Ascending aorta (tissue), 2 donors: ENCODE measurements around the gene HNRNPC. TPM values are rescaled to one million over a fixed set of nuclear protein-coding genes. Genes with fewer than 3 reads are reported as not detected.
"Not testable (repeated sequence)": the region's sequence is repeated elsewhere in the genome, so short reads cannot be mapped to it uniquely, and the experiment has no call there.

Experiments
- DNase-seq, 2 donors: peaks; one replicate each; pipeline ENCODE4 v3.0.0-alpha.2; 2019; ENCODE audit warnings: low spot score in 2 of 2
- H3K27ac ChIP-seq, 2 donors: fragments of 200-600 bp; sonication (generic); one replicate each; pipeline ENCODE4 v1.5.1; 2016 to 2017; ENCODE audit warnings: mild to moderate bottlenecking in 1 of 2
- H3K27me3 ChIP-seq: fragments of 200-600 bp; sonication (generic); one replicate; pipeline ENCODE4 v1.5.1; 2017
- H3K36me3 ChIP-seq, 2 donors: fragments of 200-600 bp; sonication (generic); one replicate each; pipeline ENCODE4 v1.5.1; 2016
- H3K4me1 ChIP-seq, 2 donors: fragments of 200-600 bp; sonication (generic); one replicate each; pipeline ENCODE4 v1.5.1; 2016 to 2017; ENCODE audit warnings: mild to moderate bottlenecking in 1 of 2
- H3K4me3 ChIP-seq, 2 donors: fragments of 200-600 bp; sonication (generic); one replicate each; pipeline ENCODE4 v1.5.1; 2016 to 2017; ENCODE audit warnings: mild to moderate bottlenecking in 1 of 2
- H3K9me3 ChIP-seq, 2 donors: fragments of 200-600 bp; sonication (generic); one replicate each; pipeline ENCODE4 v1.5.1; 2016
- CTCF ChIP-seq, 3 experiments: fragments of 200-600 bp in 2 of 3; fragments of 450-650 bp in 1 of 3; sonication (generic) in 2 of 3; IDR thresholded peaks; one replicate each; pipeline ENCODE4 v1.5.1; 2016 to 2019; ENCODE audit warnings: antibody characterized with exemption in 3 of 3, mild to moderate bottlenecking in 1 of 3, moderate library complexity in 1 of 3
- intact Hi-C: fragments of 100-400 bp; cut with DNase I; formaldehyde crosslinking; loops from one replicate; pipeline ENCODE4 v1.15.1; 2023
- total RNA-seq: library from RNA; depleted of rRNA; stranded (reverse); fragments of >200 nt; gene quantifications from one replicate; pipeline ENCODE4 v1.1.0, GENCODE V29; 2016

Gene HNRNPC
- total RNA-seq, 1 donor from 2014 or later: 303 TPM

DNA sequence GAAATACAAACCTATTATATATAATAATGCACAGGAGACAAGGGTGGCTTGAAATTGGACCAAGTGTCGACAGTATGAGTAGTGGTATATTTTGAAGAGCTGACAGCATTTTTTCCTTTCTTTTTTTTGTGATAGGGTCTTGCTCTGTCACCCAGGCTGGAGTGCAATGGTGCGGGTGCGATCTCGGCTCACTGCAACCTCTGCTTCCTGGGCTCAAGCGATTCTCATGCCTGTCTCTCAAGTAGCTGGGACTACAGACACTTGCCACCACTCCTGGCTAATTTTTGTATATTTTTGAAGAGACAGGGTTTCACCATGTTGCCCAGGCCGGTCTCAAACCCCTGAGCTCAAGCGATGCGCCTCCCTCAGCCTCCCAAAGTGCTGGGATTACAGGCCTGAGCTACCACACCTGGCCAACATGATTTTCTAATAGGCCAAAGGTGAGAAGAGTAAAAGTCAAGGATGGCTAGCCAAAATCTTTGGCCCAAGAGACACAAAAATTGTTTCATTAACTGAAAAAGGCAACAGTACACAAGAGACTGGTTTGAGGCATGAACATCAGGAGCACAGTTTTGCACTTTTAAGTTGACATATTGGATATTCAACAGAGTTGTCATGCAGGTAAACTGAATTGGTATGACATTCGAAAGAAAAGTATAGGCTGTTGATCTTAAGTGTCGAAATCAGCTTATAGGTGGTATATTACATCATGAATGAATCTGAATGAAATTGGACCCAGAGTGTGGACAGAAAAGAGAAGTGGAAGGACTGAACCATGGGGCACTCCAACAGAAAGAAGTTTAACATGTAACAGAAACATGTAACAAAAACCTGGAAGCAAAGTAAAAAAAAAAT lies 12.5 kb downstream of the HNRNPC start:
- Histone ChIP-seq H3K36me3 (peaks cover 32 to 55% of the 10 kb centered on the region in 2 donors), H3K27me3 (no peaks in the 10 kb centered on the region), H3K4me3 (no peak overlapping the region), H3K27ac (no peak overlapping the region), H3K9me3 (no peaks in the 10 kb centered on the region), H3K4me1 (peaks cover 0 to 30% of the 10 kb centered on the region in 2 donors)
- no peak for TF ChIP-seq CTCF (IDR thresholded peaks at IDR 0.05)
- intact Hi-C loops: no loop called here
- no peak for DNase-seq

- H3K27me3 ChIP-seq, DNase-seq, intact Hi-C loops, H3K4me3 ChIP-seq, H3K9me3 ChIP-seq: not testable (repeated sequence)
- Histone ChIP-seq H3K36me3 (peaks cover 35 to 55% of the 10 kb centered on the region in 2 donors), H3K4me1 (peaks cover 0 to 26% of the 10 kb centered on the region in 2 donors), H3K27ac (peak overlapping the region in 1 of 2 donors; percentile 29)
These were observed 13.2 kb downstream of the HNRNPC start for GRCh38 chr14:21256102-21256447.

GRCh38 chr14:21255385-21256101 lies 13.7 kb downstream of the HNRNPC start:
- intact Hi-C loops: no loop called here
- H3K27ac ChIP-seq: peak overlapping the region in 1 of 2 donors; percentile 29
- H3K4me1 ChIP-seq: peaks cover 0 to 26% of the 10 kb centered on the region in 2 donors
- H3K36me3 ChIP-seq: peaks cover 38 to 58% of the 10 kb centered on the region in 2 donors
- no peak for TF ChIP-seq CTCF (IDR thresholded peaks at IDR 0.05)
- no peak for DNase-seq
- no peak overlapping the region for H3K4me3 ChIP-seq
- no peaks in the 10 kb centered on the region for H3K9me3 ChIP-seq
- no peaks in the 10 kb centered on the region for H3K27me3 ChIP-seq

DNA sequence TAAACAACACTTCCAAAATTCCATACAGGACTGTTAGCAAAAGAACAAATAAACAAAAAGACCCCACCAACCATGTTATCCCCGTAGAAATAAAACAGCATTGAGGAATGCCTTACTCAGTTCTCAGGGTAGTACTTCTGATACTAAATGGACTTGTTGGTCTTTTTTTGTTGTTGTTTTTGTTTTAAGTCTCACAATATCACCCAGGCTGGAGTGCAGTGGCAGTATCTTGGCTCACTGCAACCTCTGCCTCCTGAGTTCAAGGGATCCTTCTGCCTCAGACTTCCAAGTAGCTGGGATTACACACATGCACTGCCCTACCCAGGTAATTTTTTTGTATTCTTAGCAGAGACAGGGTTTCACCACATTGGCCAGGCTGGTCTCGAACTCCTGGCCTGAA lies 17.1 kb downstream of the HNRNPC start:
- no peaks in the 10 kb centered on the region for H3K27me3 ChIP-seq
- no peak overlapping the region for H3K27ac ChIP-seq
- no peak for TF ChIP-seq CTCF (IDR thresholded peaks at IDR 0.05)
- no peaks in the 10 kb centered on the region for H3K9me3 ChIP-seq
- H3K36me3 ChIP-seq: peaks cover 42 to 65% of the 10 kb centered on the region in 2 donors
- H3K4me1 ChIP-seq: peaks cover 0 to 20% of the 10 kb centered on the region in 2 donors
- H3K4me3 ChIP-seq: no peak overlapping the region
- intact Hi-C loops: no loop called here
- DNase-seq: no peak

DNA sequence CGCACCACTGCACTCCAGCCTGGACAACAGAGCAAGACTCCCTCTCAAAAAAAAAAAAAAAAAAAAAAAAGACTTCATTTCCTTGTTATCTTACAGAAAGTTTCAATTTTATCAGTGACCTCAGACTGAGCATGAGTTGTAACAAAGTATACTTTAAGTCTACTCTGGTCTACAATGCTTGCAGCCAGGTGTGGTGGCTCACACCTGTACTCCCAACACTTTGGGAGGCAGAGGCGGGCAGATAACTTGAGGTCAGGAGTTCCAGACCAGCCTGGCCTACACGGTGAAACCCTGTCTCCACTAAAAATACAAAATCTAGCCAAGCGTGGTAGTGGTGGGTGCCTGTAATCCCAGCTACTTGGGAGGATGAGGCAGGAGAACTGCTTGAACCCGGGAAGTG lies 18.0 kb downstream of the HNRNPC start:
- intact Hi-C loops: no loop called here
- no peak for DNase-seq
- Histone ChIP-seq H3K4me3 (no peak overlapping the region), H3K27me3 (no peaks in the 10 kb centered on the region), H3K36me3 (peaks cover 42 to 59% of the 10 kb centered on the region in 2 donors), H3K9me3 (no peaks in the 10 kb centered on the region), H3K27ac (no peak overlapping the region), H3K4me1 (peaks cover 0 to 13% of the 10 kb centered on the region in 2 donors)
- TF ChIP-seq CTCF (IDR thresholded peaks at IDR 0.05): no peak
